GM13977 (cell line): ENCODE measurements around the gene EVC.

Experiments used
- DNase-seq: peaks from one replicate; pipeline ENCODE4 v3.0.0; 2012; ENCODE audit warnings: low spot score
- in situ Hi-C: fragments of 300-500 bp; cut with MboI; formaldehyde crosslinking; loops from one replicate; pipeline ENCODE4 v1.12.0; 2022; ENCODE audit warnings: low sequenced_read_pairs, low pct_unique_long_range_greater_than_20kb, mixed read lengths, inconsistent platforms; ENCODE audit not compliant: unreplicated experiment
- TF ChIP-seq, protein P1 (sequence below): IDR thresholded peaks from 2 replicates; pipeline ENCODE4 v1.5.1; 2012; ENCODE audit warnings: mild to moderate bottlenecking, control low read depth; ENCODE audit not compliant: insufficient read depth; ENCODE audit errors: extremely low read depth, missing control alignments

EVC gene

DNA sequence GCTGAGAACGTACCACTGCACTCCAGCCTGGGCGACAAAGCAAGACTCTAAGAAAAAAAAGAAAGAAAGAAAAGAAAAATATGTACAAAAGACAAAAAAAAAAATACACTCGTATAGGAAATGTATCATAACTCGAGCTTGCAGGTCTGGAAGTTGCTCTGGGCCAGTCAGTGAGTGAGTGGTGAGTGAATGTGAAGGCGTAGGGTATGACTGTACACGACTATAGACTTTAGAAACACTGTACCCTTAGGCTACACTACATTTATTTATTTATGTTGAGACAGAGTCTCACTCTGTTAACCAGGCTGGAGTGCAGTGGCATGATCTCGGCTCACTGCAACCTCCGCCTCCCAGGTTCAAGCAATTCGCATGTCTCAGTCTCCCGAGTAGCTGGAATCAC, 32.0 kb upstream of the EVC start:
- no peak for DNase-seq
- in situ Hi-C loops = no loop called here
- TF ChIP-seq, protein P1, sequence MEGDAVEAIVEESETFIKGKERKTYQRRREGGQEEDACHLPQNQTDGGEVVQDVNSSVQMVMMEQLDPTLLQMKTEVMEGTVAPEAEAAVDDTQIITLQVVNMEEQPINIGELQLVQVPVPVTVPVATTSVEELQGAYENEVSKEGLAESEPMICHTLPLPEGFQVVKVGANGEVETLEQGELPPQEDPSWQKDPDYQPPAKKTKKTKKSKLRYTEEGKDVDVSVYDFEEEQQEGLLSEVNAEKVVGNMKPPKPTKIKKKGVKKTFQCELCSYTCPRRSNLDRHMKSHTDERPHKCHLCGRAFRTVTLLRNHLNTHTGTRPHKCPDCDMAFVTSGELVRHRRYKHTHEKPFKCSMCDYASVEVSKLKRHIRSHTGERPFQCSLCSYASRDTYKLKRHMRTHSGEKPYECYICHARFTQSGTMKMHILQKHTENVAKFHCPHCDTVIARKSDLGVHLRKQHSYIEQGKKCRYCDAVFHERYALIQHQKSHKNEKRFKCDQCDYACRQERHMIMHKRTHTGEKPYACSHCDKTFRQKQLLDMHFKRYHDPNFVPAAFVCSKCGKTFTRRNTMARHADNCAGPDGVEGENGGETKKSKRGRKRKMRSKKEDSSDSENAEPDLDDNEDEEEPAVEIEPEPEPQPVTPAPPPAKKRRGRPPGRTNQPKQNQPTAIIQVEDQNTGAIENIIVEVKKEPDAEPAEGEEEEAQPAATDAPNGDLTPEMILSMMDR = no peak

DNA sequence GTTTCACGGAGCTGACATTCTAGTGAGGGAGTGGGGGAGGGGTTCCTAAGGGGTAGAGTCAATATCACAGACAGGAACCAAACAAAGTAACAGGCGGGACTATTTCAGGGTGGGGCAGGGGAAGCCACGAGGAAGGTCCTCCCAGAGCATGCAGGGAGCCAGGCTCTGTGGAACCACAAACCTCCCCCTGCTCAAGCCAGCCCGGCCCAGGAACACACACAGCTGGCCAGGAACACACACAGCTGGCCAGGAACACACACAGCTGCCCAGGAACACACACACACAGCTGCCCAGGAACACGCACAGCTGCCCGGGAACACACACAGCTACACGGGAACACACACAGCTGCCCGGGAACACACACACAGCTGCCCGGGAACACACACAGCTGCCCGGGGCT, 27.4 kb upstream of the EVC start:
- DNase-seq = no peak
- in situ Hi-C loops = no loop called here
- TF ChIP-seq, protein P1 = no peak

DNA sequence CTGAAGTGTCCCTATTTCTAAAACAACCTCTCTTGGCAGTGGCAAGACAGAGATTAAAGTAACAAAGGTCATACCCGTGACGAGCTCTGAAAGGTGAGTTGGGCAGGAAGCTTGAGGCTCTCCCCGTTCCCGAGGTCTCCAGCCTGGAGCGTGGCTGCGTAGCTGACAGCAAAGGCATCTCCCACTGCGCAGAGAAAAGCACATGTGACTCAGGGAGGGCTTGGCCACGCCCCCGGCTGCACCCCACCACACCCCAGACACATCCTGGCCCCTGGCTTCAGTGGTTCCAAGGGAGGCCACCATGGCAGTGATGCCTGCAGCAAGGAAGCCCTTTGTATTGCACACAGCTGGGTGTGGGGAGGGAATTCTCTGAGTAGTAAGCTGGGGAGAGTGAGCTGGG, 25.7 kb upstream of the EVC start:
- DNase-seq = no peak
- TF ChIP-seq, protein P1 = no peak
- in situ Hi-C loops = no loop called here

DNA sequence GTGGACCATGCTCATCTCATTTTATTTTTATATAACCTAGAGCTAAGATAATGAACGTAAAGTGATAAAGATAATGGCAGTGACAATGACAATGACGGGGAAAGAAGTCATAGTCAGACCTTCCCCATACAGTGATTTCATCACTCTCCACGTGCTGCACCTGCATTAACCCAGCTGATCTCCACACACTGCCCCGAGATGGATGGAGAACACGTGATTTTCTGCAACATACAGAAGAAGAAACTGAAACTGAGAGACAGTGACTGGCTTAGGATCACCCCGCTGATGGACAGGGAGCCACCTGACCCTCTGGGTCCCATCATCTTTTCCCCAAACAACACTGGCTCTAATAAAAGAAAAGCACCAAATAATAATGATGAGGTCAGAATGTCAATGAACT, 24.7 kb upstream of the EVC start:
- in situ Hi-C loops = no loop called here
- TF ChIP-seq, protein P1 = no peak

DNA sequence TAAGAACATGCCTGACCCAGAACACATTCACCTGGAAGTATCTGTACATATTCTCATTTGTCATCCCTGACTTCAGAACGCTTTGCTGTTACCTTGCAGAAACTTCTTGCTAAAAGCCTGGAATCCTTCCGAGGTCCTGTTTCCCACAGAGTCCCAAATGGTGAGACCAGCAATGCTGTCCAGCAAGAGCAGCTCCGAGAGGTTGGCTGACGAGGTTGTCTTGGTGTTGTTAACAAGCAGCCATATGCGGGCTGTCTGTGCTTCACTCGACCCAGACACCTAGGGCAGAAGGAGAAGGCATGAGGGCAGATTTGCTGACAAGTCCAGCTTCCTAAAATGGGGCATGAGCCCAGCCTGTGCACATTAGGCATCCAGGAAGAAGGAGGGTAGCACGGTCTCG, 21.9 kb upstream of the EVC start:
- in situ Hi-C loops = no loop called here
- TF ChIP-seq, protein P1 = no peak

More for the DNA sequence above, 24.7 kb upstream of the EVC start:
- no peak for DNase-seq

DNA sequence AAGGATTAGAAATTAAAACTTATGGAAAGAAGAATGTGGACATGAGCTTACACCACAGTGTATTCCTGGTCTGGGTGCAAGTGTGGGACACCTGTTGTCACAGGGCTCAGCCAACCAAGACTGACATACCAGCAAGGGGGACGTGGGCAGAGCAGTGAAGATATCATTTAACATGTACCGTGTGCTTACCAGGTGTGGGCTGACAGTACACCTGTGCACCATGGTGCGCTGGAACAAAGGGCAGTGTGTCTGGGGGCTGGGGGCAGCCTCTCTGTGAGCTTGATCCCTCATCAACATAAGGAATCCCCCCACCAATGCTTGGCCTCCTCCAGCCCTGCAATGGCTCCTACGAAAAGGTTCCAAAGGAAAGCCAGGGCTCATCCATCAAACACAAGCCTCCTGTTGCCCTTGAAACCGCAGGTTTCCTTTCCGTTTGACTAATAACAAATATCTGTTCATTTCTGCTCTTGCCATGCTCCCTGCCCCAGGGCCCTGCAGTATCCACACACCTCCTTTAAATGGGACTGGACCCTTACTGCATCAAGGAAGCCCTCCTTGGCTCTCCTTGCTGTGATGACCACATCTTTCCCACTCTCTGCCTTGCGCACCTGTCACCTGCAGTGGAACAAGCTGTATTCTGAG, 19.4 kb upstream of the EVC start:
- TF ChIP-seq, protein P1 = no peak
- in situ Hi-C loops = no loop called here
- DNase-seq = no peak

More for the DNA sequence above, 21.9 kb upstream of the EVC start:
- no peak for DNase-seq
